Measurements from ENCODE around the gene PEX5L.

The PEX5L gene

GRCh38 chr3:179745079-179745478, 291.7 kb downstream of the PEX5L start:
- Histone ChIP-seq H2AFZ (ENCODE audit: low read length) (no peak overlapping the region), H3K27me3 (replicated peaks; ENCODE audit: insufficient read depth, low read length) (no peaks in the 10 kb centered on the region), H3K27ac (ENCODE audit: low read length) (no peak overlapping the region), H3K4me1 (ENCODE audit: low read length) (no peaks in the 10 kb centered on the region), H3K9ac (ENCODE audit: low read length) (no peak overlapping the region), H3F3A (ENCODE audit: insufficient read depth, low read length) (no peaks in the 10 kb centered on the region), H3K4me3 (ENCODE audit: low read length) (no peak overlapping the region), H3K79me2 (ENCODE audit: low read length) (no peaks in the 10 kb centered on the region), H3K9me3 (replicated peaks; ENCODE audit: insufficient read depth, low read length) (no peaks in the 10 kb centered on the region), H3K36me3 (replicated peaks; ENCODE audit: insufficient read depth, low read length) (peaks cover 3% of the 10 kb centered on the region; the same call in 1 of the 2 replicates), H4K20me1 (ENCODE audit: insufficient read depth, low read length) (no peaks in the 10 kb centered on the region), H3K9me2 (replicated peaks; ENCODE audit: insufficient read depth, low read length) (no peaks in the 10 kb centered on the region), H3K4me2 (ENCODE audit: low read depth, low read length) (no peak overlapping the region)
- no peak for TF ChIP-seq CTCF (IDR thresholded peaks at IDR 0.05; ENCODE audit: low read length)
- no peak for TF ChIP-seq EZH2 (optimal IDR thresholded peaks at IDR 0.05; ENCODE audit: low read depth, low read length)
- no peak for TF ChIP-seq EZH2phosphoT487 (IDR thresholded peaks at IDR 0.05; ENCODE audit: low read length)
- no peak for DNase-seq

Data from MM.1S (cell line).